Ishikawa (cell line): Measurements from ENCODE around the gene PCDH1.
A peak's percentile ranks its signal among the peaks of the same experiment; 100 is the strongest.

Experiments
- CEBPB ChIP-seq: IDR thresholded peaks from 2 replicates; pipeline ENCODE4 v1.6.1; 2012
- CREB1 ChIP-seq: IDR thresholded peaks from 2 replicates; pipeline ENCODE4 v1.6.1; 2012; ENCODE audit warnings: low read depth
- EGR1 ChIP-seq: IDR thresholded peaks from 2 replicates; pipeline ENCODE4 v1.6.1; 2012
- EP300 ChIP-seq: IDR thresholded peaks from 2 replicates; pipeline ENCODE4 v1.6.1; 2012; ENCODE audit warnings: borderline replicate concordance
- FOXM1 ChIP-seq: IDR thresholded peaks from 2 replicates; pipeline ENCODE4 v1.6.1; 2012; ENCODE audit warnings: low read depth, borderline replicate concordance
- NFIC ChIP-seq: IDR thresholded peaks from 2 replicates; pipeline ENCODE4 v1.6.1; 2012
- RAD21 ChIP-seq: IDR thresholded peaks from 2 replicates; pipeline ENCODE4 v1.6.1; 2012; ENCODE audit warnings: low read depth
- TAF1 ChIP-seq: IDR thresholded peaks from 2 replicates; pipeline ENCODE4 v1.6.1; 2012; ENCODE audit warnings: low read depth, mild to moderate bottlenecking
- TCF12 ChIP-seq: IDR thresholded peaks from 2 replicates; pipeline ENCODE4 v1.6.1; 2012; ENCODE audit warnings: low read depth
- TEAD4 ChIP-seq: IDR thresholded peaks from 2 replicates; pipeline ENCODE4 v1.6.1; 2012
- YY1 ChIP-seq: IDR thresholded peaks from 2 replicates; pipeline ENCODE4 v1.6.1; 2012; ENCODE audit warnings: low read depth
- ZBTB7A ChIP-seq: IDR thresholded peaks from 2 replicates; pipeline ENCODE4 v1.6.1; 2012; ENCODE audit warnings: low read depth
- TF ChIP-seq, protein P1 (sequence below): IDR thresholded peaks from 2 replicates; pipeline ENCODE4 v1.6.1; 2012
- TF ChIP-seq, protein P2 (sequence below): IDR thresholded peaks from 2 replicates; pipeline ENCODE4 v1.6.1; 2012
- TF ChIP-seq, protein P3 (sequence below): IDR thresholded peaks from 2 replicates; pipeline ENCODE4 v1.6.1; 2012; ENCODE audit warnings: low read depth, mild to moderate bottlenecking

The PCDH1 gene

GRCh38 chr5:141822144-141822543, 56.1 kb downstream of the PCDH1 start:
- TF ChIP-seq ZBTB7A (no peak), YY1 (no peak), CEBPB (no peak), CREB1 (no peak), RAD21 (no peak)
- TF ChIP-seq, protein P1, sequence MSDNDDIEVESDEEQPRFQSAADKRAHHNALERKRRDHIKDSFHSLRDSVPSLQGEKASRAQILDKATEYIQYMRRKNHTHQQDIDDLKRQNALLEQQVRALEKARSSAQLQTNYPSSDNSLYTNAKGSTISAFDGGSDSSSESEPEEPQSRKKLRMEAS: no peak
- TF ChIP-seq, protein P2, sequence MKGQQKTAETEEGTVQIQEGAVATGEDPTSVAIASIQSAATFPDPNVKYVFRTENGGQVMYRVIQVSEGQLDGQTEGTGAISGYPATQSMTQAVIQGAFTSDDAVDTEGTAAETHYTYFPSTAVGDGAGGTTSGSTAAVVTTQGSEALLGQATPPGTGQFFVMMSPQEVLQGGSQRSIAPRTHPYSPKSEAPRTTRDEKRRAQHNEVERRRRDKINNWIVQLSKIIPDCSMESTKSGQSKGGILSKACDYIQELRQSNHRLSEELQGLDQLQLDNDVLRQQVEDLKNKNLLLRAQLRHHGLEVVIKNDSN: no peak

DNA sequence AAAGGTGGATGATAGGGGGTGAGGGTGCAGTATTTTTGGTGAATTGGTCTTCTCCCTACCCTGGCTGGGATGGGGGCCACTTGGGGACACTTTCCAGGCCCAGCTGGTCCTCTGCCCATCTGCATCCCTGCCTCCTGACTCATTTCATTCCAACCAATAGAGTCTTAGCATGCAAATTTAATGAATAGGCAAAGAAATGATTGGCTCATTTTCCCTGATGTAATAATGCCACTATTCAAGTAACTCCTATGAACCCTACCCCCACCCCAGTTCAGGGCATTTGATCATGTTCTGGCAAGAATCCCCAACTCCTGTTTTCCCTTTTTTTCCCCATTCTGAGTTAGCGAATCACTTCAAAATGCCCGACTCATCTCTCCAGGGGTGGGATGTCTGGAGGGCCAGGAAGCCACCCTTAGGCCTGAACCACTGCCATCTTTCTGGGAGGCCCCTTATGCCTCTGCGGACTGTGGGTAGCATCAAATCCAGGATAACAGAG, 56.7 kb downstream of the PCDH1 start:
- TF ChIP-seq FOXM1 (no peak; the same call in 1 of the 2 replicates), CEBPB (0 out of 2 replicates have a peak, but pooled peaks have one; percentile 32), CREB1 (peak; percentile 42; the same call in 1 of the 2 replicates), TEAD4 (peak; percentile 49), ZBTB7A (no peak), NFIC (peak; percentile 44)
- TF ChIP-seq, protein P1: no peak

- TF ChIP-seq RAD21 (no peak), EGR1 (no peak), TAF1 (no peak), ZBTB7A (no peak), FOXM1 (no peak), CREB1 (no peak), NFIC (no peak), TCF12 (no peak), YY1 (no peak), TEAD4 (no peak)
- TF ChIP-seq, protein P3, sequence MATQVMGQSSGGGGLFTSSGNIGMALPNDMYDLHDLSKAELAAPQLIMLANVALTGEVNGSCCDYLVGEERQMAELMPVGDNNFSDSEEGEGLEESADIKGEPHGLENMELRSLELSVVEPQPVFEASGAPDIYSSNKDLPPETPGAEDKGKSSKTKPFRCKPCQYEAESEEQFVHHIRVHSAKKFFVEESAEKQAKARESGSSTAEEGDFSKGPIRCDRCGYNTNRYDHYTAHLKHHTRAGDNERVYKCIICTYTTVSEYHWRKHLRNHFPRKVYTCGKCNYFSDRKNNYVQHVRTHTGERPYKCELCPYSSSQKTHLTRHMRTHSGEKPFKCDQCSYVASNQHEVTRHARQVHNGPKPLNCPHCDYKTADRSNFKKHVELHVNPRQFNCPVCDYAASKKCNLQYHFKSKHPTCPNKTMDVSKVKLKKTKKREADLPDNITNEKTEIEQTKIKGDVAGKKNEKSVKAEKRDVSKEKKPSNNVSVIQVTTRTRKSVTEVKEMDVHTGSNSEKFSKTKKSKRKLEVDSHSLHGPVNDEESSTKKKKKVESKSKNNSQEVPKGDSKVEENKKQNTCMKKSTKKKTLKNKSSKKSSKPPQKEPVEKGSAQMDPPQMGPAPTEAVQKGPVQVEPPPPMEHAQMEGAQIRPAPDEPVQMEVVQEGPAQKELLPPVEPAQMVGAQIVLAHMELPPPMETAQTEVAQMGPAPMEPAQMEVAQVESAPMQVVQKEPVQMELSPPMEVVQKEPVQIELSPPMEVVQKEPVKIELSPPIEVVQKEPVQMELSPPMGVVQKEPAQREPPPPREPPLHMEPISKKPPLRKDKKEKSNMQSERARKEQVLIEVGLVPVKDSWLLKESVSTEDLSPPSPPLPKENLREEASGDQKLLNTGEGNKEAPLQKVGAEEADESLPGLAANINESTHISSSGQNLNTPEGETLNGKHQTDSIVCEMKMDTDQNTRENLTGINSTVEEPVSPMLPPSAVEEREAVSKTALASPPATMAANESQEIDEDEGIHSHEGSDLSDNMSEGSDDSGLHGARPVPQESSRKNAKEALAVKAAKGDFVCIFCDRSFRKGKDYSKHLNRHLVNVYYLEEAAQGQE: no peak
- TF ChIP-seq, protein P1: no peak
- TF ChIP-seq, protein P2: no peak
Observed at GRCh38 chr5:141817631-141818030, 60.6 kb downstream of the PCDH1 start.

DNA sequence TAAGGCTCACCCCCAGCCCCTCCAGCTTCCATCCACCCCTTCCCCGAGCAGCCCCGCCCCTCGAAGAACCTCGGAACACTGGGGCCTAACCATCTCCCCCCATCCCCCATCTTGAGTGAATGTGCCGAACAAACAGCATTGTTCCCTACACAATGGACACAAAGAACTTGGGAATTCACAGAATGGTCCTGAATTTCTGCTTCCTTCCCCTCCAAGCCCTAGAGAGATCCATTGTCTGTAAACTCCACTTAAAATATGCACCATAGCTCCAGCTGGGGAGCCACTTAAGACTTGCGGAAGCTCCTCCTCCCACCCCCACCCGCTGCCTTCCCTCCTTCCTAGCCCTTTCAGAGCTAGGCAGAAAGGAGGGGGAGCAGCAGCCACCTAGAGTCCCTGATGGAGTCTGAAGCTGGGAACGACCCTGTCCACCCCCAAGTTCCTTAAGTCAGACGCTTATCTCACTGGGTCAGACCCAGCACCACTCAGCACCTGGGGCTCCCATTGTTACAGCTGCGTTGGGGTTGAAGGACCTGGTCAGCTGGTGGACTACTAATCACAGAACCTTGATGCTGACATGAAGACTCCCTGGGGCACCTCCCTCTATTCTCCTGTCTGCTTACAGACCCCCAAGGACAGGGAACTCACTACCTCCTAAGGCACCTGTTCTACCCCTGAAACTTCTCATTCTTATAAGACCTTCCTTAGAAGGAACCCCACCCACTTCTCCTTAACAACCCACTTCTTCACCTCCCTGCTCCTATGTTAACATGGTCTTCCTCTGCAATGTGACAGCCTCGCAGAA, 61.4 kb downstream of the PCDH1 start:
- TF ChIP-seq, protein P3: no peak
- TF ChIP-seq FOXM1 (no peak), CREB1 (no peak), ZBTB7A (no peak), RAD21 (no peak), CEBPB (no peak), NFIC (no peak), TEAD4 (no peak), EGR1 (no peak), EP300 (no peak)
- TF ChIP-seq, protein P1: no peak
- TF ChIP-seq, protein P2: no peak

- TF ChIP-seq EP300: no peak
- TF ChIP-seq TAF1: no peak
- no peak for TF ChIP-seq RAD21
- no peak for TF ChIP-seq TCF12
- no peak for TF ChIP-seq EGR1
- TF ChIP-seq, protein P3: no peak
- no peak for TF ChIP-seq CEBPB
- TF ChIP-seq, protein P2: no peak
- TF ChIP-seq ZBTB7A: no peak
- TF ChIP-seq FOXM1: no peak
- TF ChIP-seq NFIC: no peak
- TF ChIP-seq YY1: no peak
- TF ChIP-seq, protein P1: no peak
- TF ChIP-seq TEAD4: no peak
- TF ChIP-seq CREB1: no peak
Observed at GRCh38 chr5:141815796-141816180, 62.4 kb downstream of the PCDH1 start.
